Upper lobe of left lung (tissue), 4 donors: Measurements from ENCODE around the gene CGREF1.

Experiments used
- POLR2AphosphoS5 ChIP-seq, 2 donors: sonication (generic); formaldehyde crosslinking; IDR thresholded peaks; one replicate each; pipeline ENCODE4 v1.5.1; 2017; ENCODE audit warnings: antibody characterized with exemption in 2 of 2
- TF ChIP-seq, protein P1 (sequence below), 6 experiments: fragments of 450-650 bp in 4 of 6; fragments of 200-600 bp in 2 of 6; sonication (generic) in 2 of 6; IDR thresholded peaks; one replicate each; pipeline ENCODE4 v1.5.1; 2016 to 2019; ENCODE audit warnings: antibody characterized with exemption in 6 of 6

DNA sequence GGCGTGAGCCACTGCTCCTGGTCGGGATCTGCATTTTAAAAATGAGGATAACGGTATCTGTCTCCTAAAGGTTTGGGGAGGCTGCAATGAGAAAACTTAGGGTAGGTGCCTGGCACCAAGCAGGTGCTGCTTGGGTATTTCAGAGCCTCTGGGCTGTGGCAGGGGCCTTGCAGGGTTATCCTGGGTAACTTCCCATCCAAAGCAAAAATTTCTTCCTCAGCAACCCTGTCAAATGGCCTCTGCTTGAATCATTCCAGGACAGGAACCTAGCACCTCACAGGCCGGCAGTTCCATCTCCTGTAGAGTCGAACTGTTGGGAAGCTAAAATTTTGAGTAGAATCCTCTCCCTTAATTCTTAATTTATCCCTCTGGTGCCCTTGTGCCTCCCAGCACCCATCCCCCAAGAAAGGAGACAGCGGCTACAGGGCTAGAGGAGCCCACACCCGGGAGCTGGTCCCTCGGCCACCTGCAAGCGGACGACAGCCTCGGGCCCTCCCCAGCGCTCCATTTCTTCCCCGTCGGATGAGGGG, 868 bp downstream of the CGREF1 start:
- TF ChIP-seq, protein P1, sequence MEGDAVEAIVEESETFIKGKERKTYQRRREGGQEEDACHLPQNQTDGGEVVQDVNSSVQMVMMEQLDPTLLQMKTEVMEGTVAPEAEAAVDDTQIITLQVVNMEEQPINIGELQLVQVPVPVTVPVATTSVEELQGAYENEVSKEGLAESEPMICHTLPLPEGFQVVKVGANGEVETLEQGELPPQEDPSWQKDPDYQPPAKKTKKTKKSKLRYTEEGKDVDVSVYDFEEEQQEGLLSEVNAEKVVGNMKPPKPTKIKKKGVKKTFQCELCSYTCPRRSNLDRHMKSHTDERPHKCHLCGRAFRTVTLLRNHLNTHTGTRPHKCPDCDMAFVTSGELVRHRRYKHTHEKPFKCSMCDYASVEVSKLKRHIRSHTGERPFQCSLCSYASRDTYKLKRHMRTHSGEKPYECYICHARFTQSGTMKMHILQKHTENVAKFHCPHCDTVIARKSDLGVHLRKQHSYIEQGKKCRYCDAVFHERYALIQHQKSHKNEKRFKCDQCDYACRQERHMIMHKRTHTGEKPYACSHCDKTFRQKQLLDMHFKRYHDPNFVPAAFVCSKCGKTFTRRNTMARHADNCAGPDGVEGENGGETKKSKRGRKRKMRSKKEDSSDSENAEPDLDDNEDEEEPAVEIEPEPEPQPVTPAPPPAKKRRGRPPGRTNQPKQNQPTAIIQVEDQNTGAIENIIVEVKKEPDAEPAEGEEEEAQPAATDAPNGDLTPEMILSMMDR (IDR thresholded peaks at IDR 0.05): no peak
- TF ChIP-seq POLR2AphosphoS5 (IDR thresholded peaks at IDR 0.05): no peak
